NCI-H2081 treated with DMSO at 0.1 percent for 48 hours (cell line): ENCODE data around the gene ARMC9.
"Not testable (repeated sequence)": the region's sequence is repeated elsewhere in the genome, so short reads cannot be mapped to it uniquely, and the experiment has no call there.

Experiments used
- DNase-seq: peaks from one replicate; lab custom pipeline; 2025; lab: John Stamatoyannopoulos, UW

Gene ARMC9

DNA sequence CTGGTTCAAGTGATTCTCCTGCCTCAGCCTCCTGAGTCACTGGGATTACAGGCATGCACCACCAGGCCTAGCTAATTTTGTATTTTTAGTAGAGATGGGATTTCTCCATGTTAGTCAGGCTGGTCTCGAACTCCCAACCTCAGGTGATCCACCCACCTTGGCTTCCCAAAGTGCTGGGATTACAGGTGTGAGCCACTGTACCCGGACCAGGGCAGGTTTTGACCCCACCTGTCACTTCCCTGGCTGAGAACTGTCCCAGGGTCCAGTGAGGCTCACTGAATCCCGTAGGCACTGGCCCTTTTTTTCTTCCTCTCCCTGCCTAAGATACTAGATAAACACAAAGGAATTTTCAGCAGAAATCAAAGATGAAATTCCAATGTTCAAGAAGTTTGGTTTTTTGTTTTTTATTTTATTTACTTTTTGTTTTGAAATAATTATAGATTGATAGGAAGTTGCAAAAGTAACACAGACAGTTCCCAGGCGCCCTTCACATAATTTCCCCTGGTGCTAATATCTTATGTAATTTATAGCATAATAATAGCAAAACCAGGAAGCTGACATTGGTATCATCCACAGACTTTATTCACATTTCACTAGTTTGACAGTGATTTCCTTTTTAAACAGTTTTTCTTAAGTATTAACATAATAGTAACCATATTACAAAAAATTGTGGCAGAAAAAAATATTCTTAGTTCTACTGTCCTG, 144.7 kb downstream of the ARMC9 start:
- DNase-seq = no peak

DNA sequence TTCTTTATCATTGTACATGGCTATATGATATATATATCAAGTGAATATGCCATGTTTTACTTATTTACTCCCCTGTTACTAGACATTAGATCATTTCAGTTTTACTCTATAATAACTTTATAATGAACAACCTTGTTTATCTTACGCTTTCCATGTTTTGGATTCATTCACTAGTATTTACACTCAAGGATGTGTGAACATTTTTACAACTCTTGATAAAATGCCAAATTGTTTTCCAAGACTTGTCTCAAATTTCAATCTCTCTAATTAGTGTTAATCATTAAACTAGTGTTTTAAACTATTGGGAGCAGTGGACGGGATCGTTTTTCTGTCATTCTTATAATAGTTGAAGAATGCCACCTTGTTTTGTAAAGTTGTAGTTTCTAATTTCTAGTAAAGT, 145.6 kb downstream of the ARMC9 start:
- DNase-seq = no peak

DNA sequence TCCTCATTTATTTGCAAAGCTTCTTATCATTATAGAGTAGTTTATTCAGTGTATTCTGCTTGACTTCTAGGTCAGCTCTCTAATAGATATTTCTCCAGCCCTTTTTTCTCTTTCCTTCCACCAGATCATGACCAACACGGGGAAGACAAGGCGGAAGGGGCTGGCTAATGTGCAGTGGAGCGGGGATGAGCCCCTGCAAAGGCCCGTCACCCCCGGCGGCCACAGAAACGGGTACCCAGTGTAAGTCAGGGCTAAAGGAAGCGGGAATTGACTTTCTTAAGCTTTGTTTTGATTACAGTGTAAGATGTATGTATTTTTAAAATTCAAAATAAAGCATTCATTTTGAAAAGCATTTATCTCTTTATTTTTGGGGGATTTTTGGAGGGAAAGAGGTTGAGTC, 146.4 kb downstream of the ARMC9 start:
- DNase-seq = no peak

DNA sequence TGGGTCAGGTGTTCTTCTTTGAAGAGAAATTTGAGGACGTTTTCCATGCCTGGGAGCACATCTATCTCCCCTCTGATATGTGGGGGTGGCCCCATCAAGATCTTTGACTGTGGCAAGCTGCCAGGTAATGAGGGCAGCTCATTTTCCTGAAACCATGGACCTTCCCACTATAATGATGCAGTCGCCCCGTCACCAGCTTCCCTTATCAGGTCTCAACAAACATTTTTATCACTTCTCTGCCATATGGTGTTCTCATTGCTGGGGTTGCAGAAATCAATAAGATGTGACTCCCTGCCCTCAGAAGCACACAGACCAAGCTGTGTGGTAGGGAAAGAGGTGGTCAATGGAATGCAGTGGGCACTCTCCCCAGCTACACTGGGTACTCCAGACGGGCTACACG, 148.7 kb downstream of the ARMC9 start:
- DNase-seq = no peak

DNA sequence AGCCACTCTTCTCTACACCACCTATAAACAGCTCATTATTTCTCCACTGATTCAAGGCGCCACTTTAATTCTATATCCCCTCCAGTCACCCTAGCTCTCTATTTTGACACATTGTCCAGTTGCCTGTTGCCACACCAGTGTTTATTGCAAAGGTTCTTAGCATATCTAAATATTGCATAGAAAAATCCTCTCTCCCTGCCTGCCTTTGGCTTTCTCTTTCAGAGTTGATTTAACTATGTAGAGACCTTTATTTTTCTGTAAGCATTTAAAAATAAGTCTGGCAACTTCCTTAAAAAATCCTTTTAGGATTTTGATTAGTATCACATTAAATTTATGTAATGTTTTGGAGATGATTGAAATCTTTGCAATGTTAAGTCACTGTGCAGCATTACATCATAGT, 149.2 kb downstream of the ARMC9 start:
- no peak for DNase-seq

DNA sequence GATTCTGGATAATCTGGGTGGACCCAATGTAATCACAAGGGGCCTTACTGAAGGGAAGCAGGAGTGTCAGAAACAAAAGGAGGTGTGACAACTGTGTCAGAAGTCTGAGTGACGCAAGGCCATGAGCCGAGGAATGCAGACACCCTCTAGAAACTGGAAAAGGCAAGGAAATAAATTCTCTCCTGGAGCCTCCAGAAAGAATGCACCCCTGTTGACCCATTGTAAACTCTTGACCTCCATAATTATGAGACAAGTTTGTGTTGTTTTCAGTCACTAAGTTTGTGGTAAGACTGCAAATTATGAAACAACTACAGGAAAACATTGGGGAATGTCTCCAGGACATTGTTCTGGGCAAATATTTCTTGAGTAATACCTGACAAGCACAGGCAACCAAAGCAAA, 149.7 kb downstream of the ARMC9 start:
- DNase-seq = no peak

DNA sequence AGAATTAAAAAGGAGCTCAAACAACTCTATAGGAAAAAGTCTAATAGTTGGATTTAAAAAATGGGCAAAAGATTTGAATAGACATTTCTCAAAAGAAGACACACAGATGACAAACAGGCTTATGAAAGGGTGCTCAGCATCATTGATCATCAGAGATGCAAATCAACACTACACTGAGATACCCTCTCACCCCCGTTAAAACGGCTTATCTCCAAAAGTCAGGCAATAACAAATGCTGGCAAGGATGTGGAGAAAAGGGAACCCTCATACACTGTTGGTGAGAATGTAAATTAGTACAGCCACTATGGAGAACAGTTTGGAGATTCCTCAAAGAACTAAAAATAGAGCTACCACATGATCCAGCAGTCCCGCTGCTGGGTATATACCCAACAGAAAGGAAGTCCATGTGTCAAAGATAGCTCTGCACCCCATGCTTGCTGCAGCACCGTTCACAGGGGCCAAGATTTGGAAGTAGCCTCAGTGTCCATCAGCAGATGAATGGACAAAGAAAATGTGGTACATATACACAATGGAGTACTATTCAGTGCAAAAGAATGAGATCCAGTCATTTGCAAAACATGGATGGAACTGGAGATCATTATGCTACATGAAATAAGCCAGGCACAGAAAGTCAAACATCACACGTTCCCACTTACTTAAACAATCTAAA, 150.4 kb downstream of the ARMC9 start:
- DNase-seq = no peak

DNA sequence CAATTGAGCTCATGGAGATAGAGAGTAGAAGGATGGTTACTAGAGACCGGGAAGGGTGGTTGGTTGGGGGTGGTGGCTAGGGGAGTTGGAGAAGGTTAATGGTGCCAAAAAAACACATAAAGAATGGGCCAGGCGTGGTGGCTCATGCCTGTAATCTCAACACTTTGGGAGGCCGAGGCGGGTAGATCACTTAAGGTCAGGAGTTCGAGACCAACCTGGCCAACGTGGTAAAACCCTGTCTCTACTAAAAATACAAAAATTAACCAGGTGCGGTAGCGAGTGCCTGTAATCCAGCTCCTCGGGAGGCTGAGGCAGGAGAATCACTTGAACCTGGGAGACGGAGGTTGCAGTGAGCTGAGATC, 150.9 kb downstream of the ARMC9 start:
- DNase-seq = not testable (repeated sequence)

DNA sequence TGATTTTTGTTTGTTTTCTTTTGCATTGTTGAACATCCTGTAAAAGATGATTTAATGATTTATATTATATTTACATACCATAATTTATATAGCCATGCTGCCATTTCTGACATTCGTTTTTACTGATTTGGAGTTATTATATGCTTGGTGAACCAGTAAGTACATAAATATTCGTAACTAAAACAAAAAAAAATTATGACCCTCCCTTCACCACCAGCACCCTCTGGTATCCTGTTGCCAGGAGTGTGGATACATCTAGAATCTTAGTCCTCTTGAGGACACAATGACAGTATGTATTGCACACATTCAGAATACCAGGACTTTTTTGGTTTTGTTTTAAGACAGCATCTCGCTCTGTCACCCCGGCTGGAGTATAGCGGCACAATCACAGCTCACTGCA, 153.2 kb downstream of the ARMC9 start:
- no peak for DNase-seq

DNA sequence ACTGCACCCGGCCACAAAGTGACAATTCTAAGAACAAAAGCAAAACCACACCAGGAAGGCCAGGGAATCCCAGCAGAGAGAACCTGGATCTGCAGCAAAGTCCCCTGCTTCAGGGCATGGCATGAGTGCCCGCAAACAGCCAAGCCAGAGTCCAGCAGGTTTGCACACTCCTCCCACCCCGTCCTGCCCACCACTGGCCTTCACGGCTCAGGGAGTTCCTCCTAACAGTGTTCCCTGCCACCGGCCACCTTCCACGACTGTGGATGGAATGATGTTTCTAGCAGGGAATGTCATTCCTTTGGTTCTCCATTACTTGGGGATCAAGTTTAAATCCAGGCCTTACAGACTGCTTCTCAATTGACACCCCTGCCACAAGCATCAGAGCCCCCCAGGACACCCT, 155.0 kb downstream of the ARMC9 start:
- DNase-seq = no peak

DNA sequence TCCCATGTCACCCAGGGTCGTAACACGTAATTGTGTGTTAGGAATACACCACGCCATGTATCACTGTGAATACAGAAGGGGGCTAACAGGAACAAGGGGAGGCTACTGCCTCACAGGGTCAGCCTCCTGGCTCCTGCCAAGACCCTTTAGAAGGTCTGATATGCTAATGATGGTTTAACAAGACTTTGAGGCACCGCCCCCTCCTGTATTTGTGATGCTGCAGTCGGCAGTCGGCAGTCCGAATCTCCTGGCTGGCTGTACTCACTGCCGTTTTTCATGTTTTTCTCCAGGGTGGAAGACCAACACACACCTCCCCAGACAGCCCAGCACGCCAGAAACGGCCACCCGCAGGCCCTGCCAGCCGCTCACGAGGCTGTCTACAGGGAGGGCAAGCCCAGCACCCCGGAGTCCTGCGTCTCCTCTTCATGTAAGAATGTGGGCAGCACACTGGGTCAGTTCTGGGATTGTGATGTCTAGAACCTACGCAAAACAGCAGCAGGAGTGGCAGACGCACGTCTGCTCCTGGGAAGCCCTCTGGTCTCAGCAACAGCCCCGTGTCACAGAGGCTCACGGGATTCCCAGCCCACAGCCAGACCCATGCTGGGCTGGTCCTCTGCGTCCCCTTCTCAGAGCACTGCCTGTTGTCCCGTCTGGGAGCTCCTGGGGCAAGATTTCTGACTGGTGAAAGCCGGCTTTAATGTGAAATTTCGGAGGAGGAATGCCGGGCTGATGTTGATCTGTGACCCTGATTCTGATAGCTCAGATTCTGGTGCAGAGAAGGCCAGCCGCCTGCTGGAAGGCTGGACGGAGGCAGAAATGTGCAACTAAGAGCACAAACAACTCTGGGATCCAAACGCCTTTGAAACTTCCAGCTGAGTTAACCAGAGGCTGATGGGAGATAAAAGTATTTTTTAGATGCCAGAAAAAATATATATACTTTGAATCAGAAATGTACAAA, 157.4 kb downstream of the ARMC9 start:
- DNase-seq = no peak

DNA sequence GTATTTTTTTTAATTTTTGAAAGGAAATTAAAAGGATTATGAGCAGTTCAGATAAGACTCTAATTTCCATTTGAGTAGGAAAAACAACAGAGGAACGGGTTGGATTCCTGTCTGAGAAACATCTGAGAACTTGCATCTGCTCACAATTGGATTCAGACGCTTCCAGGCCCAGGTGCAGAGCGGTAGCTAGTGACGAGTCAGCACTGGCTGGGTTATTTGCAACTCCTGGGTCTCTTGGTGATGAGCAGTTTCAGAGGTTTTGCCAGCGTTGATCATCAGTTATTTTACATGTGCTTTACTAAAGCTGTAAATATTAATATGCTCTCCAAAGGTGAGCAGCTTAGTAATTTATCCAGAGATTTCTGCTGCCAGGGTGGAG, 158.0 kb downstream of the ARMC9 start:
- no peak for DNase-seq

DNA sequence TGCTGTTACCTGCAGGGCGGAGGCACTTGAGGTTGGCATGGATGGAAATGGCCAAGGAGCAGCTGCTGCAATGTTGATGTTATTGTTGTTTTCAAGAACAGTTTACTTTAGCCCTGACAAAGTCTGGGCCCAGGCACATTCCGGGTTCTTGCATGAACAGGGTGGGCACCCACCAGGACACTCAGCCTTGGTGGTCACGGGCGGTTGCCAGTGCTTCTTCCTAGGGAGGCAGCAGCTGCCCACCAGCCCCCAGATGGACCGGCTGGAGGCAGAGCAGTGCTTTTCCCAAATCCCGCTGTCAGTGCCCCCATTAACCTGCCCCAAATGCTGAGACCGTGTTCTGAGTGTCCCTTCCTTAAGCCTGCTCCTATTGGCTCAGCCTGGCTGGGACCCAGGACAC, 158.6 kb downstream of the ARMC9 start:
- DNase-seq = no peak

DNA sequence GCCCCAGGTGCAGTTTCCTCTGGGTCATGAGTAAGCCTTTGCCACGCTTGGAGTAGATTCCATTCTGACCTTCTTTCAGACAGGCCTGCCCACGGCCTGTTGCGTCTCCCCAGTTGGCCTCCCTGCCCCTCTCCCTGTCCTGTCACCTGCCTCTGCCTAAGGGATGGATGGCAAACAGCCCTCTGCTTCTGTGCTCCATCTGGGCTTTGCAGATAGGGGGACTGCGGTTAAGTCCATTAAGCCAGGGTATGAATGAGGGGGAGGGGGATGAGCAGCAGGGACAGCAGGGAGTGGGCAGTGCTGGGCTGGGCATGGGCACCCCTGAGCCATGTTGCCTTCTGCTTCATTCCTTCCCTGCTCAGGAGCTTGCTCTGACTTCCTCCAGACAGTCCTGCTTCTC, 159.5 kb downstream of the ARMC9 start:
- no peak for DNase-seq

DNA sequence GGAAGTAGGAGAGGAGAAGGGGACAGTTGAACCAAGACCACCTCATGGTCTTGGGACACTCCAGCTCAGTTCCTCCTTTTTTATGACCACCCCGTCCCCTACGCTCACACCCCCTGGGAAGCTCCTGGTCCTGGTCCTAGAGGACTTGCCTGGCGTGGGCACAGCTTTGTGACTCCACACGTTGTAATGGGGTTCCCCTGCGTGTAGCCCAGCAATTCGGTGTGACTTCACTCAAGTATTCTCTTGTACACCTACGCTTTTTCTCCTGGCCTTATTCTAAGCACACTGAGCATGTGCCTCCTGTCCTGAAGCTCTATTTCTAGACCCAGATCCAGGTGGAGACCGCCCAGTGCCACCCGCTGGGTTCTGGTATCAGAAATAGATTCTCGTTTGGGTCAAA, 161.0 kb downstream of the ARMC9 start:
- no peak for DNase-seq

DNA sequence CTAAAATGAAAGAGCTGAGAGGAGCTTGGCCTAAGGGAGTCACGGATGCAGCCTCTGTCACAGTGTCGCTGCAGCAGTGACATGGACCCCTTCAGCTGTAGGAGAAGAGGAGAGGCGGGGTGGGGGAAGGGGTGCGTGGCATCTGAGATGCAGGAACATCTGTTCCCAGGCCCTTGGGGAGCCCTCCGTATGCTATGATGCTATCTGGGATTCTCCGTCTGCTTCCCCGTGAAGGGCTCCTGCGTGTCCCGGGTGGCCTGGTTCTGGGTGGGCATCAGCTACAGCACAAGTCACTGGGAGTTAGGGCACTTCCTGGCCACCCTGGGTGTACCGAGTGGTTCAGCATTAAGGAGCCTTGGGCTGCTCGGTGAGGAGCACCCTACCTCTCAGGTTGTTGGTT, 161.5 kb downstream of the ARMC9 start:
- no peak for DNase-seq

DNA sequence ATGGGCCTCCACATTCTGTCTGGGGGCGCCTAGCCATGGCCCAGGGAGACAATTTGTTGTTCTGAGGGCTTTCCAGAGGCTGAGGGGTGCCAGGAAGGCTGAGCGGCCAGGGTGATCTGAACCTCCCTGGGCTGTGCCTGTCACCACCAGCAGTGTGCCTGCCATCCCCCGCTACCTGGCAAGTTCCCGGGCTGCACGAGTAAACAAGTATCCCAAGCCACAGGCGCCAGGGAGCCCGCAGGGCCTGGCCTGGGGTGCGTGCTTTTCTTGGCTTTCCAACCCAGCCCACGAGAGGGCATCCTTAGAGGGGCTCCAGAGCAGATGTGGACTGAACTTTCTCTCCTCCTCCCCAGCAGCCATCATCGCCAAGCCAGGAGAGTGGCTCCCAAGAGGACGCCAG, 162.0 kb downstream of the ARMC9 start:
- DNase-seq = no peak

DNA sequence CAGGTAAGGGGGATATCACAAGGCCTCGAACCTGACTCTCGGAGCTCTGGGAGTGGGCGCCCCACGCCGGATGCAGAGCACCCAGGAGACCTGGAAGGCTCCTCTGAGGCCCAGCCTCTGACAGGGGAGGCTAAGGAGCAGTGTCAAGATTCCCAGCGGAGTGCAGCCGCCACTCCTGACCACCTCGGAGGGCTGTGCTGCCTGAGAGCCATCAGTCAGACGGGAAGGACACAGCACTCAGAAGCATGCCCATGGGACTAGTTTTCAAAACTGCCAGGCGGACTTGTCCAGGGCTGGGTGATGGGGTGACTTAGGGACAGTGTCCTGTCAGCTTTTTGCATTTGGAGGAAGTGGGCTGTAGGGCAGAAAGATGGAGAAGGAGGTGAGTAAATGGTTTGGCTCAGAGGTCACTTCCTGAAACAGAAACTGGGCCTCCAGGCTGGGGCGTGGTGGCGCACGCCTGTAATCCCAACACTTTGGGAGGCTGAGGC, 162.5 kb downstream of the ARMC9 start:
- no peak for DNase-seq

DNA sequence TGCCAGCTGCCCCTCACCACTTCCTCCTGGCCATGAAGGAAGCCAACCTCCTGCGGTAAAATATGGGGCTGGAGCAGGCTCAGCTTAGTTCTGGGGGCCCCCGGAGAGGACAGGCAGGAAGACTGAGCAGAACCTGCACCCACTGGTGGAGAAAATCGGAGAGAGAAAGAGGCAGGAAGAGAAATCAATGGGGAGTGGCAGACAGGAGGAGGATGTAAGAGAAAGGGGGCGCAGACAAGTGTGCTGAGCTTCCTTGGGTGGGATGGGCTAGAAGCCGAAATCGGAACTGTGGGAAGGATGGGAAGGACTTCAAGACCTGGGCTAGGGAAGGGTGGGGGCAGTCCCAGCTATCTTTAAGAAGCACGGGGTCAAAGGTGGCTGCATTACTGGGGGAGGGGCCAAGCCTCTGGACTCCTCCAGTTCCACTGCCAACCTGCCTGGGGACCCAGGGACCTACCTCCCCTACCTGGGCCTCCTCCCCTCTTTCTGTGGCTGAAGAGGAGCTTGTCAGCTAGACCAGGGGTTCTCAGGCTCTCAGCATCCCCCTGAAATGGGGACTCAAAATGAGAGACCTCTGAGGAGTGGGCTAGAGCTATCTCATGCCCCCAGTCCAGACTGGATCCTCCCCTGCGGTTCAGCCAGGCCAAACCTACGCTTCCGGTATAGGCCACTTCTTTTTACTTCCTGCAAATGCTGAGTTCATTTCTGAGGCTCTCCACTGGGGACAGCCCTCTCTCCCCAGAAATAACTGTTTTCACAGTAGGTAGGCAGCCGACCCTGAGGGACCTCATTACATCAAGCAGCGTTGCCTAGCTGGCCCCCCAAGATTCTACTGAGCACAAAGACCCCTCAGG, 163.5 kb downstream of the ARMC9 start:
- no peak for DNase-seq

DNA sequence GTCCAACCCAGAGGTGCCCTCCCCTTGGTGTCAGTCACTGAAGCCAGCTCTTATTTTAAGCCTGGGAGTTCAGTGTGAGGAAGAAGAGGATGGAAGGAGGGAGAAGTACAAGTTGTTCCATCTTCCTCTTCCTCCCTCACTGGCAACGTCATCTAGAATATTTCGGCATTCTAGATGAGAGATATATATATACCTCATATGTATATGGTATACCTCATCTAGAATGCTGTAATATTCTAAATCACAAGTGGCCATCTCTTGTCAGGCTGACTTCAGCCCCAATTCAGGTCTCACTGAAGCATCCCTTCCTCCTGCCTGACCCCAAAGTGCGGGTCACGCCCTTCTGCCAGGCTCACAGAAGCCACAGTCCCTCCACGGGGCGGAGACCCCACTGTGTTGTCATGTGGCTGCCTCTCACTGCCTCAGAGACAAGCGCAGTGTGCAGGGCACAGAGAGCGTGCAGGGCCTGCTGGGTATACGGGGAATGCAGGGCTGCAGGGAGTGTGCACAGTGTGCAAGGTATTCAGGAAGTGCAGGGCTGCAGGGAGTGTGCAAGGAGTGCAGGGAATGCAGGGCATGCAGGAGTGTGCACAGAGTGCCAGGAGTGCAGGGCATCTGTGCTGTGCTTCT, 164.2 kb downstream of the ARMC9 start:
- no peak for DNase-seq

DNA sequence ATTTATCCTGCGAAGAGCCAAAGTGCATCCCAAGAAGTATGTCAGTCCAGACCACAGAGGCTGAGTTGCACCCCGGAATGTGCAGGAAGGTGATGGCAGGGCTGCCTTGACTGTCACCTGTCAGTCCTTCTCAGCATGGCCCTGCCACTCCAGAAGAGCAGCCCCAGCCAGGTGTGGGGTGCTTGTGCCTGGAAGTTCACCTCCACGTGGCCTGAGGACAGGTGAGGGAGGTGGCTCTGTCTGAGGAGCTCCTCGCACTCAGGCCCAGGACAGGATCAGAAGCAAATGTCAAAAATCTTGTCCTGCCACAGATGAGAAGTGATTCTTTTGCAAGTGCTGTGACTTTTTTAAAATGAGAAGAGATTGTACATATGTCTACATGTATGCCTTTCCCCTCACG, 165.6 kb downstream of the ARMC9 start:
- DNase-seq = no peak
